Suprapubic skin (tissue), 3 donors: Measurements from ENCODE around the gene IGSF22.

ENCODE experiments used
- CTCF ChIP-seq, 2 donors: fragments of 200-600 bp in 1 of 2; fragments of 450-650 bp in 1 of 2; sonication (generic) in 1 of 2; IDR thresholded peaks; one replicate each; pipeline ENCODE4 v1.5.1; 2016 to 2019; ENCODE audit warnings: antibody characterized with exemption in 2 of 2, mild to moderate bottlenecking in 1 of 2, moderate library complexity in 1 of 2
- POLR2AphosphoS5 ChIP-seq, 3 donors: sonication (generic); formaldehyde crosslinking; IDR thresholded peaks; one replicate each; pipeline ENCODE4 v1.6.1; 2017; ENCODE audit warnings: antibody characterized with exemption in 3 of 3

DNA sequence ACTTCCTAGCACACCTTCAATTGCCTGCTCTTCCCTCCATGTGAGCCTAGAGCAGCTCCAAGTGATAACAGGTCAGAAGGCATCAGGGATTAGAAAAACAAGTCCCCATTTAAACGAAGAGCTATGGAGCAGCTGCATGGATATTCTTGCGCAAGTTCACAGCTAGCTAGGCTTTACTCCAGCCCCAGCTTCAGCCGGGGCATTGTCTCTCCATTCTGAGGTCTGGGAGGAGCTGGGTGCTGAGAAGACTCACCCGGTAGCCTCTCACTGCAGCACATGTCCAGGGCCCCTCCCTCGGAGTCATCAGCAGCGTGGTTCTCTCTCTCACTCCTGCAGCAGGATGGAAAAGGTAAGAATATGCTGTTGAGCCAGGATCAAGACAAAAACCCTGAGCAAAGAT lies 39.6 kb upstream of the IGSF22 start:
- TF ChIP-seq CTCF (IDR thresholded peaks at IDR 0.05) (no peak), POLR2AphosphoS5 (IDR thresholded peaks at IDR 0.05) (no peak)
